Left lung (tissue), 10 donors: ENCODE measurements around the gene FTO. TPM values are rescaled to one million over a fixed set of nuclear protein-coding genes. Genes with fewer than 3 reads are reported as not detected.

ENCODE experiments used
- ATAC-seq: fragments of 200-7000 bp; cut with Tn5 transposase; one replicate; pipeline ENCODE4 v1.9.1; 2020; ENCODE audit warnings: moderate library complexity
- DNase-seq, 4 donors: peaks; one replicate each; pipeline ENCODE4 v3.0.0-alpha.2; 2013 to 2020
- H3K27ac ChIP-seq, 2 donors: fragments of 200-600 bp; sonication (generic) in 1 of 2; one replicate each; pipeline versions ENCODE4 v1.5.0 to v1.8.0; 2020 to 2021
- H3K27me3 ChIP-seq, 2 donors: fragments of 200-600 bp; sonication (generic) in 1 of 2; one replicate each; pipeline versions ENCODE4 v1.5.0 to v1.8.0; 2020 to 2021
- H3K36me3 ChIP-seq, 2 donors: fragments of 200-600 bp; sonication (generic) in 1 of 2; one replicate each; pipeline versions ENCODE4 v1.5.0 to v1.8.0; 2020 to 2021
- H3K4me1 ChIP-seq, 2 donors: fragments of 200-600 bp; one replicate each; pipeline ENCODE4 v1.8.0; 2021
- H3K4me3 ChIP-seq, 2 donors: fragments of 200-600 bp; sonication (generic) in 1 of 2; one replicate each; pipeline versions ENCODE4 v1.5.0 to v1.8.0; 2020 to 2021; ENCODE audit warnings: mild to moderate bottlenecking in 1 of 2
- H3K9me3 ChIP-seq, 2 donors: fragments of 200-600 bp; sonication (generic) in 1 of 2; one replicate each; pipeline versions ENCODE4 v1.5.0 to v1.8.0; 2020 to 2021
- CTCF ChIP-seq, 2 donors: fragments of 200-600 bp; sonication (generic) in 1 of 2; IDR thresholded peaks; one replicate each; pipeline versions ENCODE4 v1.5.0 to v1.8.0; 2021; ENCODE audit warnings: antibody characterized with exemption in 2 of 2
- intact Hi-C, 2 donors: fragments of 100-400 bp; cut with DNase I; formaldehyde crosslinking; loops; one replicate each; pipeline versions ENCODE4 v1.11.2 to v1.14.2; 2022
- polyA plus RNA-seq, 6 donors: library from polyadenylated mRNA; unstranded; fragments of 120-200 nt; gene quantifications; one replicate each; pipeline ENCODE4 v1.2.1, GENCODE V29; 2013; ENCODE audit not compliant: insufficient read length in 6 of 6
- total RNA-seq, 2 donors: library from RNA; stranded (reverse); fragmentation: NEBNext Ultra II Directional; extraction: Animal tissue kit (Norgen Biotek cat#: 25700); gene quantifications; one replicate each; pipeline ENCODE4 v1.2.1, GENCODE V29; 2021
- donor health status: DM: no; HTN: yes; CAD: no.
- donor health status: DM: no; HTN: no; CAD: no.

FTO gene
- total and polyA plus RNA-seq, 8 donors: 69.0 to 99.6 (median 90.7) TPM

GRCh38 chr16:54163197-54163843 is 459.4 kb downstream of the FTO start:
- no peak for TF ChIP-seq CTCF (IDR thresholded peaks at IDR 0.05)
- H3K4me3 ChIP-seq: no peak overlapping the region
- H3K27me3 ChIP-seq: no peaks in the 10 kb centered on the region
- H3K36me3 ChIP-seq: no peaks in the 10 kb centered on the region
- H3K27ac ChIP-seq: no peak overlapping the region
- intact Hi-C loops: no loop called here
- H3K9me3 ChIP-seq: no peaks in the 10 kb centered on the region
- H3K4me1 ChIP-seq: no peaks in the 10 kb centered on the region
- ATAC-seq (no peak), DNase-seq (no peak)

- H3K27ac ChIP-seq: no peak overlapping the region
- TF ChIP-seq CTCF (IDR thresholded peaks at IDR 0.05): no peak
- H3K36me3 ChIP-seq: no peaks in the 10 kb centered on the region
- no peaks in the 10 kb centered on the region for H3K4me1 ChIP-seq
- H3K9me3 ChIP-seq: no peaks in the 10 kb centered on the region
- intact Hi-C loops: no loop called here
- no peaks in the 10 kb centered on the region for H3K27me3 ChIP-seq
- no peak for DNase-seq
- no peak overlapping the region for H3K4me3 ChIP-seq
- ATAC-seq: no peak
Measured at GRCh38 chr16:54164789-54165173, 460.8 kb downstream of the FTO start.

GRCh38 chr16:54165174-54165911 is 461.4 kb downstream of the FTO start:
- Histone ChIP-seq H3K4me1 (no peaks in the 10 kb centered on the region), H3K4me3 (no peak overlapping the region), H3K27me3 (no peaks in the 10 kb centered on the region), H3K36me3 (no peaks in the 10 kb centered on the region), H3K9me3 (no peaks in the 10 kb centered on the region), H3K27ac (no peak overlapping the region)
- DNase-seq (no peak), ATAC-seq (no peak)
- TF ChIP-seq CTCF (IDR thresholded peaks at IDR 0.05): no peak
- intact Hi-C loops: no loop called here

- no peak overlapping the region for H3K27ac ChIP-seq
- no peak for TF ChIP-seq CTCF (IDR thresholded peaks at IDR 0.05)
- no peak overlapping the region for H3K4me3 ChIP-seq
- peaks cover 0 to 3% of the 10 kb centered on the region in 2 donors for H3K27me3 ChIP-seq
- H3K36me3 ChIP-seq: no peaks in the 10 kb centered on the region
- no peaks in the 10 kb centered on the region for H3K4me1 ChIP-seq
- ATAC-seq (no peak), DNase-seq (no peak)
- no peaks in the 10 kb centered on the region for H3K9me3 ChIP-seq
- intact Hi-C loops: no loop called here
Measured at GRCh38 chr16:54165912-54166865, 462.2 kb downstream of the FTO start.

- intact Hi-C loops: no loop called here
- Histone ChIP-seq H3K4me3 (no peak overlapping the region), H3K9me3 (no peaks in the 10 kb centered on the region), H3K27me3 (peaks cover 4 to 29% of the 10 kb centered on the region in 2 donors), H3K4me1 (peaks cover 0 to 10% of the 10 kb centered on the region in 2 donors), H3K36me3 (no peaks in the 10 kb centered on the region), H3K27ac (no peak overlapping the region)
- no peak for TF ChIP-seq CTCF (IDR thresholded peaks at IDR 0.05)
- DNase-seq (no peak), ATAC-seq (no peak)
Measured at GRCh38 chr16:54169112-54169511, 465.2 kb downstream of the FTO start.
